ENCODE measurements around the gene ZSCAN5A. TPM values are rescaled to one million over a fixed set of nuclear protein-coding genes. Genes with fewer than 3 reads are reported as not detected.

ZSCAN5A gene
- total and polyA plus RNA-seq, 2 of the 13 experiments (the other 11 are each of a cell fraction or from before 2014, with no cell fraction given): 9.5 to 17.8 TPM

DNA sequence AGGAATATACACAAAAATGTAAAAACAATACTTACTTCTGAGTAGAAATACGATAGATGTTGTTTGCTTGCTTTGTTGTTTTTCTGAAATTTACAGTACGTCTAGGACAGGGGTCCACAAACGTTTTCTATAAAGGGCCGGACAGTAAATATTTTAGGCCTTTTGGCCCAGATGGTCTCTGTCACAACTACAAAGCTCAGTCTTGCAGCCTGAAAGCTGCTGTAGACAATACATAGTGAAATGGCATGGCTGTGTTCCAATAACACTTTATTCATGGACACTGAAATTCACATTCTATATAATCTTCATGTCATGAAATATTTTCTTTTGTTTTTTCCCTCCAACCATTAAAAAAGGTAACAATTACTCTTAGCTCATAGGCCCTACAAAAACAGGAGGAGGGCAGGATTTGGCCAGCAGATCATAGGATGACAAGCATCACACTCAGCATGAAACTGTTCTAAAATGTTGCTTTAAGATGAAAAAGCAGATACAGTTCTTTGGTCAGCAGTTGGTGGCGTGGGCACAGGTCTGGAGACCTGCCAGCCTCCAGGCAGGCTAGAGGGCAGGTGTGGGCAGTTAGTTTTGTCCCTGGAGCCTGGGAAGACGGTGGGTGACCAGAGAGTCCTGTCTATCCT is 42.4 kb downstream of the ZSCAN5A start, which contains the start of gene EDDM13:
TSS of gene EDDM13 (plus strand) at position 588 of the 638 bp plus-strand sequence. CDS start 87 bp downstream, outside the sequence.
- BruUV-seq (replicated peaks): no TSS peak
- Histone ChIP-seq H3K79me2 (ENCODE audit: insufficient read depth, low read length) (no peaks in the 10 kb centered on the region), H2AFZ (ENCODE audit: low read length) (no peak within 1 kb of the TSS), H3K9me3 (ENCODE audit: low read length) (no peaks in the 10 kb centered on the region), H3K9ac (ENCODE audit: insufficient read depth, low read depth, low read length) (no peak within 1 kb of the TSS), H3K4me2 (ENCODE audit: low read depth, low read length) (no peak within 1 kb of the TSS), H3K4me3 (replicated peaks in 1 of 3; ENCODE audit: insufficient read depth in 1 of 3, low read depth in 2 of 3, low read length in 3 of 3) (no peak within 1 kb of the TSS), H3K36me3 (replicated peaks in 1 of 2; ENCODE audit: control insufficient read depth in 1 of 2, insufficient read depth in 2 of 2, low read length in 2 of 2) (no peaks in the 10 kb centered on the region; a peak in 2 of 5 replicates), H3K27me3 (ENCODE audit: control insufficient read depth in 1 of 2, insufficient read depth in 2 of 2, low read length in 2 of 2) (no peaks in the 10 kb centered on the region), H4K20me1 (ENCODE audit: insufficient read depth, low read length) (no peaks in the 10 kb centered on the region), H3K27ac (ENCODE audit: extremely low read length, insufficient read depth, low read length) (no peak within 1 kb of the TSS), H3K4me1 (ENCODE audit: insufficient read depth, low read length) (no peaks in the 10 kb centered on the region)
- POLR2A ChIA-PET: no interaction called here
- ATAC-seq (no peak), FAIRE-seq (no peak), DNase-seq (ENCODE audit: low spot score) (no peak)
- in situ Hi-C loops (cut with HindIII; ENCODE audit: extremely low pct_ligation_motif_present, low pct_unique_long_range_greater_than_20kb) (no loop called here), intact Hi-C loops (cut with micrococcal nuclease; ENCODE audit: unreplicated experiment) (no loop called here)
- CTCF ChIA-PET (ENCODE audit: low intra/inter-chr PET ratio, low total read pairs): no interaction called here
- TF ChIP-seq MXD3 (CRISPR knock-in tag; IDR thresholded peaks at IDR 0.05) (no peak), NFIC (IDR thresholded peaks at IDR 0.05; ENCODE audit: low read length) (no peak), KDM5A (IDR thresholded peaks at IDR 0.05; ENCODE audit: borderline replicate concordance, low read length) (no peak), MXI1 (IDR thresholded peaks at IDR 0.05; ENCODE audit: borderline replicate concordance, low read depth, low read length) (no peak), ZNF367 (CRISPR knock-in tag; IDR thresholded peaks at IDR 0.05; ENCODE audit: borderline replicate concordance) (no peak), ZNF136 (CRISPR knock-in tag; IDR thresholded peaks at IDR 0.05; ENCODE audit: low read depth) (no peak)
- TF ChIP-seq, protein P1, sequence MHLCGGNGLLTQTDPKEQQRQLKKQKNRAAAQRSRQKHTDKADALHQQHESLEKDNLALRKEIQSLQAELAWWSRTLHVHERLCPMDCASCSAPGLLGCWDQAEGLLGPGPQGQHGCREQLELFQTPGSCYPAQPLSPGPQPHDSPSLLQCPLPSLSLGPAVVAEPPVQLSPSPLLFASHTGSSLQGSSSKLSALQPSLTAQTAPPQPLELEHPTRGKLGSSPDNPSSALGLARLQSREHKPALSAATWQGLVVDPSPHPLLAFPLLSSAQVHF (CRISPR knock-in tag; IDR thresholded peaks at IDR 0.05): no peak
- 85% methylated on average over 6 of the region's 6 CpGs for WGBS (ENCODE audit: low lambda C conversion rate)

GRCh38 chr19:56271151-56271550 is 43.5 kb downstream of the ZSCAN5A start:
- DNase-seq (ENCODE audit: low spot score): no peak
- H3K9ac ChIP-seq (ENCODE audit: insufficient read depth, low read depth, low read length): no peak overlapping the region
- H2AFZ ChIP-seq (ENCODE audit: low read length): no peak overlapping the region
- POLR2A ChIA-PET: no interaction called here
- no peak for ATAC-seq
- no peak for FAIRE-seq
- no peak overlapping the region for H3K27ac ChIP-seq (ENCODE audit: extremely low read length, insufficient read depth, low read length)
- H3K4me1 ChIP-seq (ENCODE audit: insufficient read depth, low read length): no peaks in the 10 kb centered on the region
- no TSS peak for BruUV-seq (replicated peaks)
- intact Hi-C loops (cut with micrococcal nuclease; ENCODE audit: unreplicated experiment) (no loop called here), in situ Hi-C loops (cut with HindIII; ENCODE audit: extremely low pct_ligation_motif_present, low pct_unique_long_range_greater_than_20kb) (no loop called here)
- no peaks in the 10 kb centered on the region for H3K79me2 ChIP-seq (ENCODE audit: insufficient read depth, low read length)
- H3K27me3 ChIP-seq (ENCODE audit: control insufficient read depth in 1 of 2, insufficient read depth in 2 of 2, low read length in 2 of 2): no peaks in the 10 kb centered on the region
- no peaks in the 10 kb centered on the region for H3K9me3 ChIP-seq (ENCODE audit: low read length)
- no peak overlapping the region for H3K4me2 ChIP-seq (ENCODE audit: low read depth, low read length)
- no peaks in the 10 kb centered on the region; a peak in 2 of 5 replicates for H3K36me3 ChIP-seq (replicated peaks in 1 of 2; ENCODE audit: control insufficient read depth in 1 of 2, insufficient read depth in 2 of 2, low read length in 2 of 2)
- no peaks in the 10 kb centered on the region for H4K20me1 ChIP-seq (ENCODE audit: insufficient read depth, low read length)
- CTCF ChIA-PET (ENCODE audit: low intra/inter-chr PET ratio, low total read pairs): no interaction called here
- no peak overlapping the region for H3K4me3 ChIP-seq (replicated peaks in 1 of 3; ENCODE audit: insufficient read depth in 1 of 3, low read depth in 2 of 3, low read length in 3 of 3)
- WGBS (ENCODE audit: low lambda C conversion rate): 98% methylated on average over 6 of the region's 6 CpGs
- TF ChIP-seq ZNF124 (CRISPR knock-in tag; IDR thresholded peaks at IDR 0.05) (no peak), ZNF558 (CRISPR knock-in tag; IDR thresholded peaks at IDR 0.05; ENCODE audit: borderline replicate concordance) (no peak), KLF11 (CRISPR knock-in tag; IDR thresholded peaks at IDR 0.05) (no peak), SNRNP70 (IDR thresholded peaks at IDR 0.05; ENCODE audit: low read depth, low read length) (no peak), SIN3B (IDR thresholded peaks at IDR 0.05; ENCODE audit: low read length) (no peak), NFAT5 (CRISPR knock-in tag; IDR thresholded peaks at IDR 0.05) (no peak)

All from HepG2 (cell line).